NAMALWA (cell line): ENCODE data around the gene VIM.
A peak's percentile ranks its signal among the peaks of the same experiment; 100 is the strongest.
"Not testable (repeated sequence)": the region's sequence is repeated elsewhere in the genome, so short reads cannot be mapped to it uniquely, and the experiment has no call there.

Experiments used
- DNase-seq: peaks from one replicate; pipeline ENCODE4 v3.0.0-alpha.2; 2015; ENCODE audit warnings: low spot score

Gene VIM

DNA sequence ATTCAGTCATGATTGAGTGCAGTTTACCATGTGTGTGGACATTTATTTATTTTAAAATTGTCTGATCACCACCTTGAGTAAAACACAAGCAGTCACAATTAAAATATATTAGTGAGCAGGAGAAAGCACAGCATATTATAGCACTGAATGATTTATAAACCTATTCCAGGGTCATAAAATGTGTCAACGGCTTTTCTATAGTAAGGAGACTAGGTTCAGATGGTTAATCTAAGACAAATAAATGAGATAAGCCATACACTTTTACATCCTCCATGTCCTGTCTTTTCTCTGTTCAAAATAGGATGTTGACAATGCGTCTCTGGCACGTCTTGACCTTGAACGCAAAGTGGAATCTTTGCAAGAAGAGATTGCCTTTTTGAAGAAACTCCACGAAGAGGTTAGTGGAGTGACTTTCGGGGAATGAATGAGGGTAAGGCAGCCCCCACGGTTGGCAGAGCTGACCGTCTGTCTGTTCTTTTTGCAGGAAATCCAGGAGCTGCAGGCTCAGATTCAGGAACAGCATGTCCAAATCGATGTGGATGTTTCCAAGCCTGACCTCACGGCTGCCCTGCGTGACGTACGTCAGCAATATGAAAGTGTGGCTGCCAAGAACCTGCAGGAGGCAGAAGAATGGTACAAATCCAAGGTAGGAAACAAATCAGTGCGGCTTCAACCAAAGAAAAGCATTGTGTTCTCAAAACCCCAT lies 5.4 kb downstream of the VIM start:
- DNase-seq, result no peak

DNA sequence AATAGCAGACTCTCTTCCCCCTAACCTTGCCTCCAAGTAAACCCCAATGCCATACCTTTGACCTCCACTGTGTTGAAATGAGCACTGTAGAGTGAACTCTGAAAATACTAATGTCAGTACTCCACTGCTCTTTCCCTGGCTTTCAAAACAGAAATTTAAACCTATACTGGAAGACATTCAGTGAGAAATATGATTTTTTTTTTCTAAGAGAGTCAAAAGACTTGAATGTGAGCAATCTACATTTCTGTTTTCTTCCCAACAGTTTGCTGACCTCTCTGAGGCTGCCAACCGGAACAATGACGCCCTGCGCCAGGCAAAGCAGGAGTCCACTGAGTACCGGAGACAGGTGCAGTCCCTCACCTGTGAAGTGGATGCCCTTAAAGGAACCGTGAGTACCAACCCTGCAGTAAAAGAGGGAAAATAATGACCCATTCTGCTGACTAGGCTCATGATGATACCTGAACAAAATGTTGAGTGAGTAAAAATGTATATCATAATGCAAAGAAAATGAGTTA lies 6.4 kb downstream of the VIM start:
- DNase-seq, result no peak

DNA sequence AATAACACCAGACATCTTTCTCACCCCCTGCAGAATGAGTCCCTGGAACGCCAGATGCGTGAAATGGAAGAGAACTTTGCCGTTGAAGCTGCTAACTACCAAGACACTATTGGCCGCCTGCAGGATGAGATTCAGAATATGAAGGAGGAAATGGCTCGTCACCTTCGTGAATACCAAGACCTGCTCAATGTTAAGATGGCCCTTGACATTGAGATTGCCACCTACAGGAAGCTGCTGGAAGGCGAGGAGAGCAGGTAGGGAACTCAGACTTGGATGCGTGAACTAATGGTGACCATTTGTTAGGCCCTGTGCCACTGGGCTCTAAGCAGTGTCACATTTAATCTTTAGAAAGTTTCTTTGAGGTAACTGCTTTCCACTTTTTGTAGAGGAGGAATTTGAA lies 7.1 kb downstream of the VIM start:
- DNase-seq, result peak; percentile 21

DNA sequence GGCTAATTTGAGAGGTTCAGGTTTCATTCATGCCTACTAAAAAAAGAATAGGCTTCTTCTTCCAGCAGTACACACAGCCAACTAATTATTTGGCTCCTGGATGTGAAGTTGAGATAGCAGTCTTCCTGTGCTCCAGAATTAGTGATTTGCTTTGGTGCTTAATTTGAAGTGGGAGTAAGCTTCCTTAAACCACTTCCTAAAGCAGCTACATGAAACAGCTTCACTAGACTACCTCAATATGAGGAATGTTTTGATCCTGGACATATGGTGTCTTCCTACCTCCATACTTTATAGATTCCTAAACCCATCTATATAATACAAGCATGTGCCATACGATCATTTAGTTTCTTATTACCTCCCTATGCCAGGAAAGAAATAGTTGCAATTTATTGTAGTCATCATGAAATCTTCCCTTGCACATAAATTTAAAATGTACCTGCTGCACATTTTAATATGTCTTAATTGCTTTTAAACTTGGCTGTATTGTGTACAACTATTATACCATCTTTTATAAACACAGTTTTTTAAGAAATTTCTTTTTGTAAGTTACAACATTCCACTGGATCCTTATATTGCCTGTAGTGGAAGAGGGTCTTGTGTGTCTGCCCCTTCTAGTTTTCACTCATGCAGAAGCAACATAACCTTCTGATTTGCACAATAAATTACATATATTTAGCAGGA lies 8.6 kb downstream of the VIM start:
- no peak for DNase-seq

DNA sequence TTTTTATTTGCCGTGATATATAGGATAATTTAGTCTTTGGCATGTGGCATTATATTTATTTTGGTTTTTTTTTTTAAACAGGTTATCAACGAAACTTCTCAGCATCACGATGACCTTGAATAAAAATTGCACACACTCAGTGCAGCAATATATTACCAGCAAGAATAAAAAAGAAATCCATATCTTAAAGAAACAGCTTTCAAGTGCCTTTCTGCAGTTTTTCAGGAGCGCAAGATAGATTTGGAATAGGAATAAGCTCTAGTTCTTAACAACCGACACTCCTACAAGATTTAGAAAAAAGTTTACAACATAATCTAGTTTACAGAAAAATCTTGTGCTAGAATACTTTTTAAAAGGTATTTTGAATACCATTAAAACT lies 9.1 kb downstream of the VIM start:
- no peak for DNase-seq

DNA sequence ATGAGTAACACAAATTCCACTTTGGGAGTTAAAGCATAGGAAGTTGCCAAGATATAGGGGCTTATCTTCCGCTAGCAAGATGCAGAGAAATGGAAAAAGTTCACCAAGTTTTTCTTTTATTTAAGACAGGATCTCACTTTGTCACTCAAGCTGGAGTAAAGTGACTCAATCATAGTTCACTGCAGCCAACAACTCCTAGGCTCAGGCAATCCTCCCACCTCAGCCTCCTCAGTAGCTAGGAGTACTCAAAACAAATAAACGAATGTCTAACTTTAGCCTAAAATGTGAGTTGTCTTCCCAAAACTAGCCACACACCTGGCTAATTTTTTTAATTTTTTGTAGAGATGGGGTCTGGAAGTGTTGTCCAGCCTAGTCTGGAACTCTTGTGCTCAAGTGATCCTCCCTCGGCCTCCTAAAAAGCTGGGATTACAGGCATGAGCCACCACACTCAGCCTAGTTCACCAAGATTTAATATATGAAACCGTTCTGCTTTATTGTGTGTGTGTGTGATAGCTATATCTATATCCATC lies 9.9 kb downstream of the VIM start:
- no peak for DNase-seq

DNA sequence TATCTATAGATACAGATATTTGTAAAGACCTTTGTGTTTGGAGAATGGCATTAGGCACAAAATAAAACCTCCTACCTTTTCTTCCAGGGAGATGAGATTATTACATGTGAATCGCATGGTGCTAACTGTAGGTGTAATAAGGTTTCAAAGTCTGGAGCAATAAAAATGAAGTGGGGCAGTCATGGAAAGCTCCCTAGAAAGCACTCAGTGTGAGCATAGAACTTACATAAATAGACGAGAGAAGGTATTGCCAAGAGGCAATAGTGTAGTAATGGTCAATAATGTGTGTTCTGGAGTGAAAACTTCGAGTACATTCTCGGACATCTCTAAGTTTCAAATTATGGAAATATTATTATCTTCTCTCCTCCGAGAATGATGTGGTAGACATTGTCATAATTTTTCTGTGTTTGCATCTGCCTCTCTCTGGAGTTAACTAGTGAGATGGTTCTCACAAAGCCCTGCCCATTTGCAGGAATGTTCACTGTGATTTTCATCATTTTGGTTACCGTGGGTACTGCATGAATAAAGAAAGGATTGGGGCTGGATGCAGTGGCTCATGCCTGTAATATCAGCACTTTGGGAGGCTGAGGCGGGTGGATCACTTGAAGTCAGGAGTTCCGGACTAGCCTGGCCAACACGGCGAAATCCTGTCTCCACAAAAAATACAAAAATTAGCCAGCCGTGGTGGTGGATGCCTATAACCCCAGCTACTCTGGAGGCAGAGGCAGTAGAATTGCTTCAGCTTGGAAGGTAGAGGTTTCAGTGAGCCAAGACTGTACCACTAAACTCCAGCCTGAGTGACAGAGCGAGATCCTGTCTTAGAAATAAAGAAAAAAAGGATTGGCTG lies 10.6 kb downstream of the VIM start:
- no peak for DNase-seq

DNA sequence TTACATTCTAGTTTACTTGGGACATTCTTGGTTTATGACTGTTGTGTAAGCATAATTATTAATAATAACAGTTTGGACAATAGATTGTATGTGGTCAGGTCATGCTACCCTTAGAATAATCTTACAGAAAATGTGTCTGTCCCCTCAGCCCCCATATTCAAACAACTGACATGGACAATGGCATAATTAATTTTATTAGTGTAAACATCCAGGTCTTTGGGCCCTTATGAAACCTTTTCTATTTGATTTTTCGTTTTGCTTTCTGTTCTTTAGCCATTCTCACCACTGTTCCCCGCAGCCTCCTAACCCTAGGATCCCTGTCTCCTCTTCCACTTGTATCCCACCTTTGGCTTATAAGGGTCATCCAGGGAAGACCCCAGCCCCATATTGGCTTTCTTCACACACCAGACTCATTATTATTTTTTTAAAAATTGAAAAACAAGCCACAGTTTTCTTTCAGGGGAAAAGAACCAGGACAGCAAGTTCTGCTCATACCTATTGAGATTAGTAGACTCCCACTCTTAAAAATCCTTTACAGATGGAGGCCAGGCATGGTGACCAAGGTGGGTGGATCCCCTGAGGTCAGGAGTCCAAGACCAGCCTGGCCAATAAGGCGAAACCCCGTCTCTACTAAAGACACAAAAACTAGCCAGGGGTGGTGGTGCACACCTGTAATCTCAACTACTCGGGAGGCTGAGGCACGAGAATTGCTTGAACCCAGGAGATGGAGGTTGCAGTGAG lies 11.5 kb downstream of the VIM start:
- no peak for DNase-seq

DNA sequence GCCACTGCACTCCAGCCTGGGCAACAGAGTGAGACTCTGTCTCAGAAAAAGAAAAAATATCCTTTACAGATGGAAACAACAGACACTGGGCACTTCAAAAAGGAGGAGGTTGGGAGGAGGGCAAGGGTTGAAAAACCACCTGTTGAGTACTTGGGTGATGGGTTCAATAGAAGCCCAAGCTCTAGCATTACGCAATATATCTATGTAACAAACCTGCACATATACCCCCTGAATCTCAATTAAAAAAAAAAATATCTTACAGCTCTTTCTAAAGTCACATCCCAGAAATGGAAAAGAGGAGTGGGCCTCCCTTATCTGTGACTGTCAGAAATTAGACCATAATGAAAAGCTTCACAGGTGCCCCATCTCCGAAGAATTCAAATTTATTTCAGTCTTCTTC lies 12.1 kb downstream of the VIM start:
- no peak for DNase-seq

DNA sequence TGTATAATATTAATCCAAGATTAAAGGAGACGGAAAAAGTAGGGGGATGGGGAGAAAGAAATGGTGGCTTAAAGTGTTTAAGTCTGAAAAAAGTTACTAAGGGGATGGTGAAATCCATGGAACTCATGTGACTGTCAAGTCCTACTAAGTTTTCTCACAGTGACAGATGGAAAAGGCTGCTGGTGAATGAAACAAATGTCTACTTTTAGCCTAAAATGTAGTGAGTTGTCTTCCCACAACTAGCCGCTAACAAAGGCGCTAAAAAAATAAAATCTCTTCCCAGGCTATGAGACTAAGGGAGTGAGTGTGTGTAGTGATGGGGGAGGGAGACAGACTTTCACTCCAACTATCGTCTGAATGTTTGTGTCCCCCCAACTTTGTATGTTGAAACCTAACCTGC lies 12.6 kb downstream of the VIM start:
- DNase-seq, result no peak

DNA sequence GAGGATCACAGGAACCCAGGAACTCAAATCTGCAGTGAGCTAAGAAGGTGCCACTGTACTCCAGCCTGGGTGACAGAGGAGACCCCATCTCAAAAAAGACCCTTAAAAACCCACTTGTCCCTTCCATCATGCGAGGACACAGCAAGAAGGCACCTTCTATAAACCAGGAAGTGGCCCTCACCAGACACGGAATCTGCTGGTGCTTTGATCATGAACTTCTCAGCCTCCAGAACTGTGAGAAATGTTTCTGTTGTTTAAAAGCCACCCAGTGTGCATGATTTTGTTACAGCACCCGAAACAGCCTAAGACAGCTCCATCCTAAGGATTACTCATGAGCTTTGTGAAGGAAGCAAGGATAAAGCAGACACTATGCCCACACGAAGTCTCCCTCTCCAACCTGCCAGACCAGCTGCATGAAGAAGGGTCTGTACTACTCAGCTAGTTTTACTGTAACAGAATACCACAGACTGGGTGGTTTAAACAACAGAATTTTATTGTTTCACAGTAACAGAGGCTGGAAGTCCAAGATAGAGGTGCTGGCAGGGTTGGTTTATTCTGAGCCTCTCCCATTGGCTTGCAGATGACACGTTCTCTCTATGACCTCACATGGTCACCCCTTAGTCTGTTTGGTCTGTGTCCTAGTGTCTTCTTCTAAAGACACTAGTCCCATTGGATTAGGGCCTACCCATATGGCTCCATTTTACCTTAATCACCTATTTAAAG lies 13.7 kb downstream of the VIM start:
- no peak for DNase-seq

DNA sequence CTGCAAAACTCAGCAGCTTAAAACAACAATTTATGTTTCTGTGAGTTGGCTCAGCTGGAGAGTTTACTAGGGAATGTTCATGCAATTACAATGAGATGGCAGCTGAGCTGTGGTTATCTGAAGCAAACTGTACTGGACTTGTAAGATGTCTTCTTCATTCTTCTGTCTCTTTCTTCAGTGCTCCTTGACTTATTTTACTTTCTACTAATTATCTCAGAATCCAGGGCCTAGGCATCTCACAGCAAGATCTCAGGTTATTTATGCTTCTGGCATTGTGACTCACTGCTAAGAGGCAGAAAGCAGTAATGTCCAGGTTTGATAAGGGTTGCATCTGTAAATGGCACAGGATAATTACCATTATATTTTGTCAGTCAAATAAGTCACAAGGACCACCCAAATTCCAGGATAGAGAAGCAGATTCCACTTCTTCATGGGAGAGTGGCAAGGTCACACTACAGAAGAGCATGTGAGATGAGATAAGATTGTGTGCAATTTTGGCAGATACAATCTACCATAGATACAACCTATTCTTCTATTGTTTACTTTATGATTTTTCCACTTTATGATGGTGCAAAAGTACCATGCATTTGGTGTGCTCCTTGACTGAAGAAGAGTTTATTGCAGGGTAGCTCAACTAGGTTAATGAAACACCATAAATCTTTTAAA lies 16.8 kb downstream of the VIM start:
- DNase-seq, result no peak

DNA sequence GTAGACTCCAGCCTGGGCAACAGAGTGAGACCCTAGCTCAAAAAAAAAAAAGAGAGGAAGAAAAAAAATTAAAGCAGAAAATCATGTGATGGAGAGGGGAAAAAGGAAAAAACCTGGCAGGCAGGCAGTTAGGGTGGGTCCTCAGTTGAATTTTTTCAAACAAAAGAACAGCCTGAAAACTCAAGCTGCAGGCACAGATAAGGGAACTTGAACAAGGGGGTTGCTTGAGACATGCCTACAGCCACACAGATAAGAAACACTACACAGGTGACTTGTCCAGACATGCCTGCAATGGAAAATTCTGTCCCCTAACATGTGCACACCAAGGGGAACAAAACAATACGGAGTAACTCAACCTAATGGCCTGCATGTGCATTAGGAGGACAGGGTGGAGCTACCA lies 19.2 kb downstream of the VIM start:
- DNase-seq, result no peak

DNA sequence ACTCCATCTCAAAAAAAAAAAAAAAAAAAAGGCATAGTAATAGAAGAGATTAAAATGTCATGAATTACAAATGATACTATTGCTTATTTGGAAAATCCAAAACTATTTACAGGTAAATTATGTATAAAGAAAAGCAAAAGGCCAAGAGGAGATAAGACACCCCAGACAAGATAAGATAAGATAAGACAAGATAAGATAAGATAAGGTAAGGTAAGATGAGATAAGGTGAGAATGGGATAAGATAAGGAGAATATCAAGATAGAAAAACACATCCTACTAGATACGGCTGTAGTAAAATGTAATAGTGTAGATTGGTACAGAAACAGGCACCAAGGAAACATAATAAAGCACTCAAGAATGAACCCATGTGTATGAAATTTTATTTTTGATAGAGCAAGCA lies 20.9 kb downstream of the VIM start:
- no peak for DNase-seq

DNA sequence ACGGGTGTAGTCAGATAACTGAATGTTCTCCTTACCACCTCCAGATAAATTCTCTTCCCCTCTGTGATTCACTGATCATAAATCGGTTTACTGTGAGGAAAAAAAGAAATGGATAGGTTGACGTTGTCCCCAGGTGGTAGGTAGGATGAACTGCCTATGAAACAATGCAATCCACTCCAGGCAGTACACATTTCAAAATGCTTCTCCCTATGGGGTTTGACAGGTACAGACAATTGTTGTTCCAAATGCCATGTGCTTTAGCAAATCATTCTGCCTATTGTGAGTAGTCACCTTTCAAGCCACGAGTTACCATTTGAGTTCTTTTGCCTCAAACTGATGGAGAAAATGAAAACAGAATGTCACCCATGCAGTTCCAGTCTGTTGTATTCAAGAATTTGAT lies 21.8 kb downstream of the VIM start:
- no peak for DNase-seq

DNA sequence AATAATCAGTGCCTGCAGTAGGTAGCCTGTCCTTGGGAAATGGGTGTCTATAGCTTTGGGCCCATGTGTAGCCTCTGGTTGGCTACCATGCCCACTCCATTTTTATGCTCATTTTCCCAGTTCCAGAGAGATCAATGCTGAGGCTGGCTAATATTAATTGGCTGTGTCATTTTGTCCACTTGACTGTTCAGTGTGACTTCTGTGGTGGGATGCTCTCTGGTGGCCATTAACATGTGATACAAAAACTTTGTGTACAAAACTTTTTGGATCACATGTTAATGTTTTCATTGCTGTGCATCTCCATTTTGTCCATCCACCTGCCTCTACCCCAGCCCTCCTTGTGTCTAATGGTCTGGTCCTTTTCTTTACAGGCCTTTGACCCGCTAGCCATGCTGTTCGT lies 22.7 kb downstream of the VIM start:
- DNase-seq, result no peak

DNA sequence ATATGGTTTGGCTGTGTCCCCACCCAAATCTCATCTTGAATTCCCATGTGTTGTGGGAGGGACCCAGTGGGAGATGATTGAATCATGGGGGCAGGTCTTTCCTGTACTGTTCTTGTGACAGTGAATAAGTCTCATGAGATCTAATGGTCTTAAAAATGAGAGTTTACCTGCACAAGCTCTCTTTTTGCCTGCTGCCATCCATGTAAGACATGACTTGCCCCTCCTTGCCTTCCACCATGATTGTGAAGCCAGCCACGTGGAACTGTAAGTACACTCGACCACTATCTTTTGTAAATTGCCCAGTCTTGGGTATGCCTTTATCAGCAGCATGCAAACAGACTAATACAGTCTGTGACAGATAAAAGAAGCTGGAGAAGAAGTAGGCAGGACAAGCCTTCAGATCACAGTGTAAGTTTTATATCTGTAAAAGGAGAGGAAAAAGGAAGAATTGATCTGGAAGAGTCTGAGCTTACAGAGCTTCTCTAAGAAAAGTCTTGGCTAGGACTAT lies 26.6 kb downstream of the VIM start:
- DNase-seq, result not testable (repeated sequence)

DNA sequence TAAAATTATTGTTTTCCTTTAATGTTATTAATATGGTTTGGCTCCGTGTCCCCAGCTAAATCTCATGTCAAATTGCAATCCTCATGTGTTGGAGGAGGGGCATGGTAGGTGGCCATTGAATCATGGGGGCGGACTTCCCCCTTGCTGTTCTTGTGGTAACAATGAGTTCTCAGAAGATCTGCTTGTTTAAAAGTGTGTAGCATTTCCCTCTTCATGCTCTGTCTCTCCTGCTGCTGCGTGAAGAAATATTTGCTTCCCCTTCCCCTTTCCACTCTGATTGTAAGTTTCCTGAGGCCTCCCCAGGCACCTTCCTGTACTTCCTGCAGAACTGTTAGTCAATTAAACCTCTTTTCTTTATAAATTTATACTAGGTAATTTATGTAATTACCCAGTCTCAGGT lies 27.5 kb downstream of the VIM start:
- no peak for DNase-seq

DNA sequence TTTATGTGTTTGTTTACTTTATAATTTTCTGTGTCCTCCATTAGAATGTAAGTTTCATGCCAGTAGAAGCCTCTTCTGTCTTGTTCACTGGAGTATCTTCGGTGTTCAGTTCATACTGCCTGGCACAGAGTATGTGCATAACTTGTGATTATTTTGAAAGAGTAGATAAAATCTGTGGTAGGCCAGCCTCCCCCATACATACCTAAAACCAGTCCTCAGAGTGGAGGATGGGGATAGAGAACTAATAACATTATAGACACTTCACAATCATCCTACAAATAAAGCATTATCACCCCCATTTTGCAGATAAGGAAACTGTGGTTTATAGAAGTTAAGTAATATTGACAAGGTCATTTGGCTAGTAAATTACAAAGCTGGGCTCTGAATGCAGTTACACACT lies 28.0 kb downstream of the VIM start:
- DNase-seq, result no peak

DNA sequence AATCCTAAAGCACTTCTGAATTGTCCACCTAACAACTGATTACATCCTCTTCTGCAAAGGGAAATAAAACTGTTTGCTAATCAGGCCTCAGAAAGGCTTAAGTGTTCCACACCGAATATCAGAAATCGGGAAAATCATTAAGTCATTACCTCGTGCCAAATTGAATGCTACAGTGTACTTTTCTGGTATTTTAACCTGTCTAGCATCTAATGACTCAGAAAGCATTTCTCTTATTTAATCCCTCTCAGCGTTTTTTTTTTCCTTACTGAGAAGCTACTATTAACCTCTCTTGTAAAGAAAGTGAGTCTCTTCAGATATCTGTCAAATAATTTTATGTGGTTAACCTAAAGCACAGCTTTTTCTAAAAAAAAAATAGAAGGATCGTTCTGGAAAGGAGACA lies 28.6 kb downstream of the VIM start:
- DNase-seq, result no peak
